AG09319 (cell line): ENCODE results near the gene ASPSCR1.

Experiments used
- DNase-seq: peaks from one replicate; pipeline ENCODE4 v3.0.0-alpha.2; 2010; ENCODE audit warnings: low read depth; ENCODE audit errors: extremely low read depth
- TF ChIP-seq, protein P1 (sequence below): IDR thresholded peaks from 2 replicates; pipeline ENCODE4 v1.5.1; 2011; ENCODE audit warnings: low read depth, mild to moderate bottlenecking, inconsistent platforms, low read length, moderate library complexity

ASPSCR1 gene

DNA sequence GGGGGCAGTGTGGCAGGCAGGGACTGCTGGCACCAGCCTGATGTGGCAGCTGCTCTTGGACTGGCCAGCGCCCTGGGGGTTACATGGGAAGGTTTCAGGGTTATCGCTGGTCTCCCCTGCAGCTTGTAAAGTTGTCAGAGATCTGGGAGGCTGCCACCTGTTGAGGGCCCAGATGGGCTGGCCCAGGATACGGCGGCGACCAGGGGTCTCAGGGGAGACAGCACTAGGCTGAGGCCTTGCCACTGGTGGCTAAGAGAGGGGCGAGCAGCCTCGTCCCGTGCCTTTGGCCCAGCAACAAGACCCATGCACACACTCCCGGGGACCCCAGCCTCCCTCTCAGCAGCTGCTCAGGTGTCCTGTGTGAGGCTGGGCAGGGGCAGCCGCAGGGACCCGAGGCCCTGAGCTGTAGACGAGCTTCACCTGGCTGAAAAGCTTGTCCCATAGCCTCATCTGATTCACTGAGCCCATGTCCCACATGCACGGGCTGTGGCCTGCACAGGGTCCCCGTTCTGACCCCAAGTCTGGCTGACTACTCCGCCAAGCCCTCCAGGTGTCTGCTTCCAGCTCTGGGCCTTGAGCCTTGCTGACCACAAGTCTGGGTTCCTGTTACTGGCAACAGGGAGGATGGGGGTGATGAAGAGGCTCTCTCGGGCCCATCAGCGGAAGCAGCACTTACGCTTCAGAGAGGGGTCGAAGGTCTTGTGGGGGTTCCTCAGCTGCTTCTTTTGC lies 82.0 kb downstream of the ASPSCR1 start:
- no peak for DNase-seq

DNA sequence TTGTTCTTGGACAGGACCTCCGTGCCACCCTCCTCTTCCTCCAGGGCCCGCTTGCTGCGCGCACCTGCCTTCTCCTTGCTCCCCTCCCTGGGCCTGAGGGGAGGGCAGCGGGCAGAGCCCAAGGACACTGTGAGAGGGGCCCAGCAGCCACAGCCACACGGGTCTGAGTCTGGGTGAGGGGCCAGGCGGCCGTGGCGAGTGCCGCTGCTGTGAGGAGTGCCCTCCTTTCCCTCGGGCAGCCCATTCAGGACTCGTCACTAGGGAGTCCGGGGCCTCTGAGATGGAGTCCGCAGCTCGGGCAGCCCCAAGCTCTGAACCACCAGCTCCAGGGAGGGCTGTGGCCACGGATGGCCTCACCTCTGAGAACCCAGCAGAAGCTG lies 82.6 kb downstream of the ASPSCR1 start:
- DNase-seq: no peak
- TF ChIP-seq, protein P1, sequence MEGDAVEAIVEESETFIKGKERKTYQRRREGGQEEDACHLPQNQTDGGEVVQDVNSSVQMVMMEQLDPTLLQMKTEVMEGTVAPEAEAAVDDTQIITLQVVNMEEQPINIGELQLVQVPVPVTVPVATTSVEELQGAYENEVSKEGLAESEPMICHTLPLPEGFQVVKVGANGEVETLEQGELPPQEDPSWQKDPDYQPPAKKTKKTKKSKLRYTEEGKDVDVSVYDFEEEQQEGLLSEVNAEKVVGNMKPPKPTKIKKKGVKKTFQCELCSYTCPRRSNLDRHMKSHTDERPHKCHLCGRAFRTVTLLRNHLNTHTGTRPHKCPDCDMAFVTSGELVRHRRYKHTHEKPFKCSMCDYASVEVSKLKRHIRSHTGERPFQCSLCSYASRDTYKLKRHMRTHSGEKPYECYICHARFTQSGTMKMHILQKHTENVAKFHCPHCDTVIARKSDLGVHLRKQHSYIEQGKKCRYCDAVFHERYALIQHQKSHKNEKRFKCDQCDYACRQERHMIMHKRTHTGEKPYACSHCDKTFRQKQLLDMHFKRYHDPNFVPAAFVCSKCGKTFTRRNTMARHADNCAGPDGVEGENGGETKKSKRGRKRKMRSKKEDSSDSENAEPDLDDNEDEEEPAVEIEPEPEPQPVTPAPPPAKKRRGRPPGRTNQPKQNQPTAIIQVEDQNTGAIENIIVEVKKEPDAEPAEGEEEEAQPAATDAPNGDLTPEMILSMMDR: no peak

More for the DNA sequence above, 82.0 kb downstream of the ASPSCR1 start:
- TF ChIP-seq, protein P1: no peak

DNA sequence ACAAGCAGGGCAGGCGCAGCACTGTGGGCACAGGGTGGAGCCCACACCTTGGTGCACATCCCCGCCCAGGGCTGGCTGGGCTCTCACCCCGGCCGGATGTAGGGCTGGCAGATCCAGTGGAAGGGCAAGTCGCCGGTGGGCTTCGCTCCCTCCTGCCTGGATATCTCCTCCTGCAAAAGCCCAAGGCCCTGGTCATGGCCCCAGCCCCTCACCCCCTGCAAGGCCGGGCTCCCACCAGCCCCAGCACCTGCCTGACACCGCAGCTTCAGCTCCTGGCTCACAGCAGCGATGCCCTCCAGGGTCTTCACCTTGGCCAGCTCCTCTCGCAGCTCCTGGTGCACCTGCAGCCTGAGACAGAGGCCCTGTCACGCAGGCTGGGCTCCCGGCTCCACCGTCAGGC lies 83.2 kb downstream of the ASPSCR1 start:
- TF ChIP-seq, protein P1: no peak
- DNase-seq: no peak

DNA sequence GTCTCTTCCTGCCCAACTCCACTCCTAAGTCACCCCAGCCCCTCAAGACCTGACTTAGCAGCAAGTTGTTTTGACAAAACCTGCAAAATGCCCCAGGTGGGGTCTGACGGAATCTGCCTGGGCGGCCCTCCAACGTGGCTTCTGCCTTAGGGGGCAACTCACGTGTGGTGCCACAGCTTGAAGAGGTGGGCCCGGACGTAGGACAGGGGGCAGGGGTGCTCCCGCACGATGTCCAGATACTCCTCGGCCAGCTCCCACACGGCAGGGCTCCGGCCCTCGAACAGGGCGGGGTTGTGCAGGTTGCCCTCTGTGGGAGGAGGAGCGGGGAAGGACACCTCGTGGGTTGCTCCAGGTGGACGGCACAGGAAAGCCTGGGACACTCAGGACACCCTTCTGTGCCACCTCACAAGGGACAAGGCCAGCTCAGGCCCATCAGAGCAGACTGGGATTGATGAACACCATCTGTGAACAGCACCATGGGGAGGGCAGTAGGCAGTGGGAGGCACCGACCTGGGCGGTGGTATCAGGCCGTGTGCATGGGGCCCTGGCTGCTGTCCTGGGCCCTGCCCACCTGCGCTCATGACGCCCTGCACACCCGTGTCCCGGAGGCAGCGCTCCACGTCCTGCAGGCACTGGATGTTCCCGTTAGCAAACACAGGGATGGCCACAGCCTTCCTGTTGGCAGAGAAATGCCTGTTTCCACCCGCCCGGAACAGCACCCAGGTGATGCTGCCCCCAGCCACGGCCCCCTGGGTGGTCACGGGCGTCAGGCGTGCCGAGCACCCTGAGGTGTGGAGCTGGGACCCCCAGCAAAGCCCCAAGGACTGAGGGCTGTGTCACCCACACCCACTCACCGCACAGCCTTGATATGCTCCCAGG lies 83.9 kb downstream of the ASPSCR1 start:
- TF ChIP-seq, protein P1: no peak
- DNase-seq: no peak

- no peak for DNase-seq
- TF ChIP-seq, protein P1: no peak
These were observed 84.9 kb downstream of the ASPSCR1 start for GRCh38 chr17:82062076-82062983.

- TF ChIP-seq, protein P1: no peak
- no peak for DNase-seq
These were observed 85.5 kb downstream of the ASPSCR1 start for GRCh38 chr17:82062984-82063368.
